H1 (cell line): Measurements from ENCODE around the gene FBP1. TPM values are rescaled to one million over a fixed set of nuclear protein-coding genes. Genes with fewer than 3 reads are reported as not detected.

Experiments
- CTCF ChIA-PET: fragments of 300-600 bp; sonication (Branson Sonifier 250); formaldehyde crosslinking; loops from one replicate; lab custom pipeline; 2021; ENCODE audit not compliant: partially characterized antibody; lab: Charles Lee
- POLR2A ChIA-PET: fragments of 300-600 bp; sonication (Branson Sonifier 250); formaldehyde crosslinking; loops from one replicate; lab custom pipeline; 2021; ENCODE audit warnings: inconsistent platforms; ENCODE audit not compliant: partially characterized antibody; lab: Charles Lee
- DNase-seq, 2 experiments: peaks; one replicate each; pipeline versions ENCODE4 v3.0.0 to v3.0.0-alpha.2; 2010 to 2022; ENCODE audit warnings: low spot score in 2 of 2, low read depth in 1 of 2, mixed read lengths in 1 of 2
- FAIRE-seq: peaks from 2 replicates; lab custom pipeline; 2011; peaks lifted over from hg19 to GRCh38; lab: Jason Lieb, UNC
- H2AFZ ChIP-seq: 2 replicates; pipeline ENCODE4 v1.8.1; 2012; ENCODE audit warnings: low read length, inconsistent platforms
- H2AK5ac ChIP-seq: 2 replicates; pipeline ENCODE4 v1.6.1; 2013; ENCODE audit warnings: low read depth, low read length
- H2BK120ac ChIP-seq: replicated peaks from 2 replicates; pipeline ENCODE3; 2013; ENCODE audit warnings: low read depth, low read length, inconsistent platforms
- H2BK12ac ChIP-seq: 2 replicates; pipeline ENCODE4 v1.6.1; 2013; ENCODE audit warnings: low read depth, low read length
- H2BK15ac ChIP-seq: 2 replicates; pipeline ENCODE4 v1.6.1; 2013; ENCODE audit warnings: low read length
- H2BK20ac ChIP-seq: 2 replicates; pipeline ENCODE4 v1.6.1; 2013; ENCODE audit warnings: low read length
- H2BK5ac ChIP-seq: 2 replicates; pipeline ENCODE4 v1.6.1; 2013; ENCODE audit warnings: low read depth, low read length
- H3K14ac ChIP-seq: 2 replicates; pipeline ENCODE4 v1.6.1; 2013; ENCODE audit warnings: inconsistent platforms; ENCODE audit not compliant: insufficient read length
- H3K18ac ChIP-seq: 2 replicates; pipeline ENCODE4 v1.6.1; 2013; ENCODE audit warnings: low read length; ENCODE audit errors: extremely low read depth
- H3K23ac ChIP-seq: 2 replicates; pipeline ENCODE4 v1.6.1; 2013; ENCODE audit warnings: inconsistent platforms; ENCODE audit not compliant: insufficient read length
- H3K23me2 ChIP-seq: 2 replicates; pipeline ENCODE4 v1.6.1; 2013; ENCODE audit warnings: low read depth, low read length
- H3K27ac ChIP-seq: 2 replicates; pipeline ENCODE4 v1.6.1; 2011; ENCODE audit warnings: low read depth, low read length, inconsistent platforms
- H3K27me3 ChIP-seq, 4 experiments: replicated peaks in 1 of 4; 1 replicate in 1 of 4; 2 replicates in 3 of 4; pipeline versions ENCODE4 v1.6.1 to v1.8.1; 2011 to 2013; ENCODE audit warnings: low read length in 3 of 4, mild to moderate bottlenecking in 3 of 4, inconsistent platforms in 2 of 4, mixed read lengths in 2 of 4, moderate library complexity in 1 of 4; ENCODE audit not compliant: control insufficient read depth in 3 of 4, insufficient read depth in 3 of 4; ENCODE audit errors: extremely low read depth in 1 of 4
- H3K36me3 ChIP-seq, 4 experiments: 2 replicates each; pipeline versions ENCODE4 v1.6.1 to v1.8.1; 2011 to 2013; ENCODE audit warnings: mild to moderate bottlenecking in 4 of 4, low read length in 3 of 4, moderate library complexity in 2 of 4, control low read depth in 1 of 4, inconsistent platforms in 1 of 4; ENCODE audit not compliant: insufficient read depth in 4 of 4, control insufficient read depth in 2 of 4
- H3K4ac ChIP-seq: replicated peaks from 2 replicates; pipeline ENCODE3; 2013; ENCODE audit warnings: low read length, low read depth, mixed read lengths, inconsistent platforms; ENCODE audit not compliant: insufficient read length
- H3K4me1 ChIP-seq, 4 experiments: replicated peaks in 1 of 4; 1 replicate in 1 of 4; 2 replicates in 3 of 4; pipeline versions ENCODE4 v1.6.1 to v1.8.1; 2011 to 2013; ENCODE audit warnings: low read length in 3 of 4, inconsistent platforms in 2 of 4, mixed read lengths in 1 of 4; ENCODE audit not compliant: insufficient read depth in 4 of 4, control insufficient read depth in 3 of 4
- H3K4me2 ChIP-seq, 2 experiments: 2 replicates each; pipeline versions ENCODE4 v1.6.1 to v1.8.1; 2011 to 2013; ENCODE audit warnings: low read depth in 2 of 2, low read length in 2 of 2, control low read depth in 1 of 2, inconsistent platforms in 1 of 2, mild to moderate bottlenecking in 1 of 2; ENCODE audit not compliant: insufficient read depth in 1 of 2
- H3K4me3 ChIP-seq, 4 experiments: fragments of 200-600, 300-600 bp in 1 of 4; sonication (generic), shearing (Covaris generic), sonication (Bioruptor Twin) in 1 of 4; 2 replicates each; pipeline versions ENCODE4 v1.5.1 to v1.8.1; 2011 to 2016; ENCODE audit warnings: low read length in 4 of 4, low read depth in 3 of 4, control low read depth in 2 of 4, inconsistent platforms in 2 of 4, mild to moderate bottlenecking in 2 of 4, mixed read lengths in 1 of 4, moderate library complexity in 1 of 4; ENCODE audit not compliant: insufficient read depth in 2 of 4; ENCODE audit errors: extremely low read depth in 1 of 4
- H3K56ac ChIP-seq: replicated peaks from 2 replicates; pipeline ENCODE3; 2013; ENCODE audit warnings: low read depth, mild to moderate bottlenecking, mixed read lengths, low read length, inconsistent platforms; ENCODE audit not compliant: insufficient read length
- H3K79me1 ChIP-seq: 2 replicates; pipeline ENCODE4 v1.6.1; 2013; ENCODE audit warnings: low read depth, low read length, control low read depth
- H3K79me2 ChIP-seq, 2 experiments: 2 replicates each; pipeline versions ENCODE4 v1.6.1 to v1.8.1; 2012 to 2013; ENCODE audit warnings: low read length in 2 of 2, mild to moderate bottlenecking in 2 of 2, inconsistent platforms in 1 of 2; ENCODE audit not compliant: insufficient read depth in 2 of 2, control insufficient read depth in 1 of 2
- H3K9ac ChIP-seq, 4 experiments: replicated peaks in 1 of 4; 1 replicate in 1 of 4; 2 replicates in 3 of 4; pipeline versions ENCODE4 v1.6.1 to v1.8.1; 2011 to 2013; ENCODE audit warnings: low read depth in 3 of 4, low read length in 3 of 4, control low read depth in 2 of 4, mild to moderate bottlenecking in 2 of 4, moderate library complexity in 2 of 4, inconsistent platforms in 1 of 4; ENCODE audit errors: extremely low read depth in 1 of 4
- H3K9me3 ChIP-seq, 2 experiments: 2 replicates each; pipeline versions ENCODE4 v1.6.1 to v1.8.1; 2012 to 2013; ENCODE audit warnings: mild to moderate bottlenecking in 2 of 2, moderate library complexity in 2 of 2, control low read depth in 1 of 2, inconsistent platforms in 1 of 2, low read depth in 1 of 2, low read length in 1 of 2, mixed read lengths in 1 of 2; ENCODE audit not compliant: insufficient read depth in 2 of 2
- H4K20me1 ChIP-seq, 2 experiments: replicated peaks in 1 of 2; 2 replicates each; pipeline versions ENCODE3 to v1.8.1; 2011 to 2013; ENCODE audit warnings: inconsistent platforms in 2 of 2, low read length in 2 of 2, mild to moderate bottlenecking in 1 of 2; ENCODE audit not compliant: insufficient read depth in 2 of 2, control insufficient read depth in 1 of 2
- H4K5ac ChIP-seq: 2 replicates; pipeline ENCODE4 v1.6.1; 2013; ENCODE audit warnings: low read length, low read depth, mixed read lengths, inconsistent platforms; ENCODE audit not compliant: insufficient read length
- H4K8ac ChIP-seq: 2 replicates; pipeline ENCODE4 v1.8.0; 2013; ENCODE audit warnings: mild to moderate bottlenecking, moderate library complexity, low read length, inconsistent platforms; ENCODE audit not compliant: insufficient read depth; ENCODE audit errors: extremely low read depth
- H4K91ac ChIP-seq: replicated peaks from 2 replicates; pipeline ENCODE3; 2013; ENCODE audit warnings: low read length, mixed read lengths, inconsistent platforms; ENCODE audit not compliant: insufficient read length
- E2F6 ChIP-seq: IDR thresholded peaks from 2 replicates; pipeline ENCODE4 v1.6.1; 2012; ENCODE audit warnings: inconsistent platforms
- RFX5 ChIP-seq: IDR thresholded peaks from 2 replicates; pipeline ENCODE4 v1.6.1; 2011; ENCODE audit warnings: low read depth, low read length, improper control_type of control experiment, borderline replicate concordance
- RNF2 ChIP-seq: fragments of 200-900, 300-1000 bp; sonication (generic); IDR thresholded peaks from 2 replicates; pipeline ENCODE4 v1.7.1; 2016; ENCODE audit warnings: borderline replicate concordance, low read depth, mild to moderate bottlenecking, antibody characterized with exemption, low read length; ENCODE audit not compliant: poor library complexity, severe bottlenecking; ENCODE audit errors: missing control alignments
- WGBS, 2 experiments: shearing (Covaris generic) in 1 of 2; methylation state at CpG; one replicate each; pipeline versions ENCODE4 v1.1.6 to v1.1.7; 2013 to 2015; ENCODE audit warnings: low lambda C conversion rate in 2 of 2, mixed read lengths in 2 of 2, inconsistent platforms in 1 of 2, low coverage in 1 of 2, missing lambda C conversion rate in 1 of 2; ENCODE audit not compliant: insufficient replicate concordance in 2 of 2, insufficient coverage in 1 of 2, insufficient read length in 1 of 2; ENCODE audit errors: extremely low coverage in 1 of 2, missing lambda C conversion rate in 1 of 2; 5-methylcytosine and 5-hydroxymethylcytosine counted together
- polyA plus RNA-seq, 7 experiments: library from polyadenylated mRNA; depleted of rRNA in 3 of 7; stranded (reverse) in 5 of 7; unstranded in 2 of 7; fragments of >200 nt in 5 of 7; fragments of 200-250 nt in 2 of 7; gene quantifications; 1 replicate in 5 of 7; 2 replicates in 1 of 7; 4 replicates in 1 of 7; pipeline versions ENCODE4 v1.2.1 to v1.2.3, GENCODE V29; 2011 to 2013; ENCODE audit warnings: missing spikeins in 2 of 7, mixed read lengths in 2 of 7
- total RNA-seq: library from RNA; stranded (reverse); fragmentation: NEBNext Ultra II Directional; extraction: Animal tissue kit (Norgen Biotek cat#: 25700); gene quantifications from 2 replicates; pipeline ENCODE4 v1.2.1, GENCODE V29; 2021

Gene FBP1
- total and polyA plus RNA-seq, 2 of the 8 experiments (the other 6 are each of a cell fraction or from before 2014, with no cell fraction given), result 1.0 to 4.1 TPM

GRCh38 chr9:94672811-94673487 lies 33.6 kb upstream of the FBP1 start:
- POLR2A ChIA-PET, result no interaction called here
- no peak overlapping the region for H4K8ac ChIP-seq
- H3K23me2 ChIP-seq, result no peaks in the 10 kb centered on the region
- no peak overlapping the region for H2BK20ac ChIP-seq
- no peak overlapping the region for H3K14ac ChIP-seq
- DNase-seq (no peak), FAIRE-seq (no peak)
- H2BK15ac ChIP-seq, result no peak overlapping the region
- H3K4me2 ChIP-seq, result no peak overlapping the region
- WGBS, 2 experiments, result 92% methylated on average over 2 of the region's 2 CpGs; no CpG with 5 or more reads in 1 of the 2 experiments
- H4K5ac ChIP-seq, result no peak overlapping the region
- H2BK12ac ChIP-seq, result no peak overlapping the region
- no peaks in the 10 kb centered on the region for H3K79me2 ChIP-seq
- no peak overlapping the region for H2BK5ac ChIP-seq
- no peaks in the 10 kb centered on the region for H4K20me1 ChIP-seq
- no peak overlapping the region for H3K9ac ChIP-seq
- no peak overlapping the region for H3K27ac ChIP-seq
- H2AFZ ChIP-seq, result no peak overlapping the region
- H3K23ac ChIP-seq, result no peak overlapping the region
- no peak overlapping the region for H4K91ac ChIP-seq
- H3K36me3 ChIP-seq, result no peaks in the 10 kb centered on the region
- no peak overlapping the region for H3K18ac ChIP-seq
- no peak overlapping the region for H3K56ac ChIP-seq
- CTCF ChIA-PET, result interaction anchor here (1.3 to 2.3 kb wide), 2 partner anchors 9 to 455 kb away, joined by 4 to 12 read pairs; no protein-coding TSS in a partner anchor
- H3K79me1 ChIP-seq, result no peaks in the 10 kb centered on the region
- H3K9me3 ChIP-seq, result no peaks in the 10 kb centered on the region
- no peak overlapping the region for H3K4me3 ChIP-seq
- TF ChIP-seq E2F6 (no peak), RFX5 (no peak), RNF2 (no peak)
- no peak overlapping the region for H2AK5ac ChIP-seq
- no peaks in the 10 kb centered on the region for H3K27me3 ChIP-seq
- no peaks in the 10 kb centered on the region for H3K4me1 ChIP-seq
- no peak overlapping the region for H3K4ac ChIP-seq
- H2BK120ac ChIP-seq, result no peak overlapping the region
